Tibial nerve (tissue), 4 donors: ENCODE results near the gene ANKRD40. TPM values are rescaled to one million over a fixed set of nuclear protein-coding genes. Genes with fewer than 3 reads are reported as not detected.

Source experiments
- DNase-seq, 2 donors: peaks; one replicate each; pipeline ENCODE4 v3.0.0-alpha.2; 2019; ENCODE audit warnings: low spot score in 2 of 2
- H3K27ac ChIP-seq, 4 donors: fragments of 200-600 bp; sonication (generic) in 3 of 4; one replicate each; pipeline ENCODE4 v1.5.1; 2017 to 2019; ENCODE audit warnings: mild to moderate bottlenecking in 1 of 4
- H3K27me3 ChIP-seq, 2 donors: fragments of 200-600 bp; sonication (generic) in 1 of 2; one replicate each; pipeline versions ENCODE4 v1.5.1 to v1.6.0; 2017 to 2019
- H3K36me3 ChIP-seq, 3 donors: fragments of 200-600 bp; sonication (generic); one replicate each; pipeline ENCODE4 v1.5.1; 2018 to 2019
- H3K4me1 ChIP-seq, 4 donors: fragments of 200-600 bp; sonication (generic) in 3 of 4; one replicate each; pipeline ENCODE4 v1.5.1; 2017 to 2019
- H3K4me3 ChIP-seq, 4 donors: fragments of 200-600 bp; sonication (generic) in 3 of 4; one replicate each; pipeline ENCODE4 v1.5.1; 2017 to 2019; ENCODE audit warnings: mild to moderate bottlenecking in 1 of 4, moderate library complexity in 1 of 4
- H3K9me3 ChIP-seq, 4 donors: fragments of 200-600 bp; sonication (generic) in 3 of 4; one replicate each; pipeline ENCODE4 v1.5.1; 2017 to 2019
- CTCF ChIP-seq, 5 experiments: fragments of 200-600 bp in 3 of 5; fragments of 450-650 bp in 2 of 5; sonication (generic) in 3 of 5; IDR thresholded peaks; one replicate each; pipeline ENCODE4 v1.5.1; 2016 to 2019; ENCODE audit warnings: antibody characterized with exemption in 5 of 5, mild to moderate bottlenecking in 3 of 5, moderate library complexity in 2 of 5
- EP300 ChIP-seq, 2 donors: sonication (generic); formaldehyde crosslinking; IDR thresholded peaks; one replicate each; pipeline ENCODE4 v1.6.1; 2017; ENCODE audit warnings: antibody characterized with exemption in 2 of 2, mild to moderate bottlenecking in 1 of 2
- POLR2A ChIP-seq, 2 donors: fragments of 450-650 bp; IDR thresholded peaks; one replicate each; pipeline ENCODE4 v1.6.1; 2017; ENCODE audit warnings: antibody characterized with exemption in 2 of 2, mild to moderate bottlenecking in 2 of 2, moderate library complexity in 2 of 2
- WGBS, 2 donors: methylation state at CpG; one replicate each; pipeline ENCODE4 v1.1.5; 2018; 5-methylcytosine and 5-hydroxymethylcytosine counted together
- total RNA-seq, 4 donors: library from RNA; depleted of rRNA; stranded (reverse); fragments of >200 nt; gene quantifications; one replicate each; pipeline ENCODE4 v1.1.0, GENCODE V29; 2016

ANKRD40 gene
- total RNA-seq, 4 donors from 2014 or later: 48.0 to 80.6 (median 55.0) TPM

DNA sequence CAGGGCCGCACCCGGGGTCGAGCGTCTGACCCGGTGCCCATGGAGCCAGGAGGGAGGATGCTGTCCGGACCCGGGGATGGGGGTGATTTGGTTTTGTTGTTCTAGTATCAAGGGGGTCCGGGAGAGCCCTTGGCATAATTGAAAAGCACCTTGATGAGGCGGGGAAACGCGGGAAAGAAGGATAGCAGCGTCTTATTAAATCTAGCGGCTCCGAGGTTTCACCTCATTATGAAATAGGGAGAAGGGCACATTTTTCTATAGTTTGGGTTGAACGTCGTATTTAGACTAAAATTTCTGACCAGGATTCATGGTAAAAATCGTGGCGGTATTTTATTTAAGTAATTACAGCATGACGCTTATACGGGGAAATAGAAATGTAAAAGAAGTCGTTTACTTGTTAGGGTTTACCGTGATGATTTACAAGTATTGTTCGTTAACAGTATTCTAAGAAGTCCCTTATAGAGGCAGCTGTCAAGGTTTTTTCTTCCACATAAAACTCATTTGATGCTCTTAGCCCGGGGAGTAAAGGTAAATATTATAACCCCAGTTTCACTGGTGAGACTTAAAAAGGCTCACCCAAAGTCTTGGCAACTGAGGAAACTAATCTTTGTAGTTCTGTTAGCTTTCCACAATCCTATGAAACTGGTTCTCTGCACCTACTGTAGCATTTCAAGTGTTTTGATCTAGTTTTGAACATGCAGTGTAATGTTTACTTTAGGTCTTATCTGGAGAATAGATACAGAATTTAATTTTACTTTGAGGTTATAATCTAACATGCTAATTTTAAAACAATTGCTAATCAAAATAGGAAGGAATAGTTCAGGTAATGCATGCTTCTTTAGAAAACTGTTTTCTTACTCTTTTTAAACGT, 12.4 kb upstream of the ANKRD40 start:
- H3K4me3 ChIP-seq: peak overlapping the region; percentile 85 to 97 (median 92)
- peak overlapping the region; percentile 97 to 100 (median 98) for H3K27ac ChIP-seq
- peak in 1 of 2 donors; percentile 15 for DNase-seq
- no peaks in the 10 kb centered on the region for H3K36me3 ChIP-seq
- no peaks in the 10 kb centered on the region for H3K9me3 ChIP-seq
- peaks cover 0 to 40% (median 21%) of the 10 kb centered on the region in 4 donors for H3K4me1 ChIP-seq
- no peaks in the 10 kb centered on the region for H3K27me3 ChIP-seq
- TF ChIP-seq EP300 (IDR thresholded peaks at IDR 0.05): no peak
- no peak for TF ChIP-seq CTCF (IDR thresholded peaks at IDR 0.05)
- no peak for TF ChIP-seq POLR2A (IDR thresholded peaks at IDR 0.05)
- WGBS, 2 donors: 0 to 1% methylated on average over 25 of the region's 25 CpGs

- peak; percentile 87 to 89 for DNase-seq
- peak; percentile 63 to 89 for TF ChIP-seq POLR2A (IDR thresholded peaks at IDR 0.05)
- TF ChIP-seq EP300 (IDR thresholded peaks at IDR 0.05): peak; percentile 42 to 97
- TF ChIP-seq CTCF (IDR thresholded peaks at IDR 0.05): peak in 1 of 5 experiments; percentile 56
- H3K27ac ChIP-seq: peak within 1 kb of the TSS; percentile 97 to 100 (median 98)
- H3K9me3 ChIP-seq: no peaks in the 10 kb centered on the region
- peak within 1 kb of the TSS; percentile 85 to 97 (median 92) for H3K4me3 ChIP-seq
- no peaks in the 10 kb centered on the region for H3K27me3 ChIP-seq
- H3K36me3 ChIP-seq: no peaks in the 10 kb centered on the region
- peaks cover 0 to 32% (median 19%) of the 10 kb centered on the region in 4 donors for H3K4me1 ChIP-seq
- 3 to 6% methylated on average over 18 to 48 of the region's 76 CpGs for WGBS, 2 donors
Measured at GRCh38 chr17:50719144-50719923, 11.6 kb upstream of the ANKRD40 start, which contains the start of gene LUC7L3. Gene LUC7L3, plus strand, starts transcription at chr17:50719603. Its CDS starts 130 bp downstream, at chr17:50719733.

GRCh38 chr17:50715471-50715870, 7.8 kb upstream of the ANKRD40 start:
- peaks cover 0 to 3% (median 0%) of the 10 kb centered on the region in 4 donors for H3K4me1 ChIP-seq
- WGBS, 2 donors: 91 to 97% methylated on average over 3 of the region's 3 CpGs
- H3K4me3 ChIP-seq: no peak overlapping the region
- no peaks in the 10 kb centered on the region for H3K36me3 ChIP-seq
- H3K27ac ChIP-seq: no peak overlapping the region
- DNase-seq: no peak
- H3K27me3 ChIP-seq: no peaks in the 10 kb centered on the region
- H3K9me3 ChIP-seq: no peaks in the 10 kb centered on the region
- TF ChIP-seq CTCF (IDR thresholded peaks at IDR 0.05) (no peak), POLR2A (IDR thresholded peaks at IDR 0.05) (no peak), EP300 (IDR thresholded peaks at IDR 0.05) (no peak)

DNA sequence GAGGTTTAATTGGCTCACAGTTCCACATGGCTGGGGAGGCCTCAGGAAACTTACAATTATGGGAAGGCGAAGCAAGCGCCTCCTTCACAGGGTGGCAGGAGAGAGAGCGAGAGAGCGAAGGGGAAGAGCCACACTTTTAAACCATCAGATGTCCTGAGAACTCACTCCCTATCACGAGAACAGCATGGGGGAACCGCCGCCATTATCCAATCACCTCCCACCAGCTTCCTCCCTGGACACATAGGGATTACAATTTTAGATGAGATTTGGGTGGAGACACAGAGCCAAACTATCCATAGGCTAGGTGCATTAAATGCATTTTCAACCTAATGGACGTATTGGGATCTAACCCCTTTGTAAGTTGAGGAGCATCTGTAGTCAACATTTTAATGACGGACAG, 4.9 kb upstream of the ANKRD40 start:
- Histone ChIP-seq H3K27me3 (no peaks in the 10 kb centered on the region), H3K9me3 (no peaks in the 10 kb centered on the region), H3K27ac (no peak overlapping the region), H3K36me3 (no peaks in the 10 kb centered on the region), H3K4me1 (peaks cover 0 to 22% (median 12%) of the 10 kb centered on the region in 4 donors), H3K4me3 (no peak overlapping the region)
- DNase-seq: no peak
- no peak for TF ChIP-seq POLR2A (IDR thresholded peaks at IDR 0.05)
- TF ChIP-seq EP300 (IDR thresholded peaks at IDR 0.05): no peak
- no peak for TF ChIP-seq CTCF (IDR thresholded peaks at IDR 0.05)
- 73 to 78% methylated on average over 9 of the region's 9 CpGs for WGBS, 2 donors
